Suprapubic skin (tissue), 4 donors: Measurements from ENCODE around the gene SLC2A1. TPM values are rescaled to one million over a fixed set of nuclear protein-coding genes. Genes with fewer than 3 reads are reported as not detected.

Experiments
- DNase-seq, 2 donors: peaks; one replicate each; pipeline ENCODE4 v3.0.0-alpha.2; 2019; ENCODE audit warnings: low spot score in 2 of 2
- H3K27ac ChIP-seq: fragments of 200-600 bp; sonication (generic); one replicate; pipeline ENCODE4 v1.5.1; 2019
- H3K27me3 ChIP-seq: fragments of 200-600 bp; sonication (generic); one replicate; pipeline ENCODE4 v1.5.1; 2019
- H3K36me3 ChIP-seq: fragments of 200-600 bp; sonication (generic); one replicate; pipeline ENCODE4 v1.5.1; 2019
- H3K4me1 ChIP-seq: fragments of 200-600 bp; sonication (generic); one replicate; pipeline ENCODE4 v1.5.1; 2019
- H3K4me3 ChIP-seq: fragments of 200-600 bp; sonication (generic); one replicate; pipeline ENCODE4 v1.5.1; 2019; ENCODE audit warnings: mild to moderate bottlenecking
- H3K9me3 ChIP-seq: fragments of 200-600 bp; sonication (generic); one replicate; pipeline ENCODE4 v1.5.1; 2019
- CTCF ChIP-seq, 2 donors: fragments of 200-600 bp in 1 of 2; fragments of 450-650 bp in 1 of 2; sonication (generic) in 1 of 2; IDR thresholded peaks; one replicate each; pipeline ENCODE4 v1.5.1; 2016 to 2019; ENCODE audit warnings: antibody characterized with exemption in 2 of 2, mild to moderate bottlenecking in 1 of 2, moderate library complexity in 1 of 2
- EP300 ChIP-seq: sonication (generic); formaldehyde crosslinking; IDR thresholded peaks from one replicate; pipeline ENCODE4 v1.6.1; 2017; ENCODE audit warnings: antibody characterized with exemption
- POLR2A ChIP-seq, 2 donors: fragments of 450-650 bp; IDR thresholded peaks; one replicate each; pipeline ENCODE4 v1.6.1; 2017; ENCODE audit warnings: antibody characterized with exemption in 2 of 2, mild to moderate bottlenecking in 2 of 2, moderate library complexity in 2 of 2
- POLR2AphosphoS5 ChIP-seq, 3 donors: sonication (generic); formaldehyde crosslinking; IDR thresholded peaks; one replicate each; pipeline ENCODE4 v1.6.1; 2017; ENCODE audit warnings: antibody characterized with exemption in 3 of 3
- WGBS: methylation state at CpG from one replicate; pipeline ENCODE4 v1.1.5; 2018; 5-methylcytosine and 5-hydroxymethylcytosine counted together
- total RNA-seq, 4 donors: library from RNA; depleted of rRNA; stranded (reverse); fragments of >200 nt; gene quantifications; one replicate each; pipeline ENCODE4 v1.1.0, GENCODE V29; 2016

Gene SLC2A1
- total RNA-seq, 4 donors from 2014 or later = 466 to 1,239 (median 686) TPM

GRCh38 chr1:42933610-42934491 is 24.8 kb downstream of the SLC2A1 start:
- Histone ChIP-seq H3K4me1 (peaks cover 81% of the 10 kb centered on the region), H3K27ac (peak overlapping the region; percentile 75), H3K27me3 (no peaks in the 10 kb centered on the region), H3K36me3 (peaks cover 22% of the 10 kb centered on the region), H3K9me3 (no peaks in the 10 kb centered on the region), H3K4me3 (no peak overlapping the region)
- no peak for TF ChIP-seq CTCF (IDR thresholded peaks at IDR 0.05)
- peak; percentile 39 to 69 for DNase-seq
- 68% methylated on average over 9 of the region's 9 CpGs for WGBS

GRCh38 chr1:42933060-42933586 is 25.5 kb downstream of the SLC2A1 start:
- peaks cover 74% of the 10 kb centered on the region for H3K4me1 ChIP-seq

GRCh38 chr1:42932442-42932941 is 26.2 kb downstream of the SLC2A1 start:
- H3K4me1 ChIP-seq = peaks cover 68% of the 10 kb centered on the region
- 45% methylated on average over 5 of the region's 5 CpGs for WGBS
- H3K4me3 ChIP-seq = no peak overlapping the region
- no peaks in the 10 kb centered on the region for H3K27me3 ChIP-seq
- TF ChIP-seq CTCF (IDR thresholded peaks at IDR 0.05) (no peak), POLR2AphosphoS5 (IDR thresholded peaks at IDR 0.05) (no peak), EP300 (no peak), POLR2A (IDR thresholded peaks at IDR 0.05) (no peak)
- peaks cover 35% of the 10 kb centered on the region for H3K36me3 ChIP-seq
- DNase-seq = peak in 1 of 2 donors; percentile 54
- peak overlapping the region; percentile 75 for H3K27ac ChIP-seq
- H3K9me3 ChIP-seq = no peaks in the 10 kb centered on the region

More at GRCh38 chr1:42933060-42933586, 25.5 kb downstream of the SLC2A1 start:
- peak overlapping the region; percentile 75 for H3K27ac ChIP-seq
- WGBS = 79% methylated on average over 5 of the region's 5 CpGs
- peak; percentile 15 to 37 for DNase-seq
- no peaks in the 10 kb centered on the region for H3K9me3 ChIP-seq
- H3K27me3 ChIP-seq = no peaks in the 10 kb centered on the region
- H3K36me3 ChIP-seq = peaks cover 29% of the 10 kb centered on the region
- no peak overlapping the region for H3K4me3 ChIP-seq
- no peak for TF ChIP-seq CTCF (IDR thresholded peaks at IDR 0.05)
- no peak for TF ChIP-seq POLR2AphosphoS5 (IDR thresholded peaks at IDR 0.05)
- TF ChIP-seq EP300 = no peak
- TF ChIP-seq POLR2A (IDR thresholded peaks at IDR 0.05) = no peak

GRCh38 chr1:42931911-42932422 is 26.7 kb downstream of the SLC2A1 start:
- peaks cover 41% of the 10 kb centered on the region for H3K36me3 ChIP-seq
- H3K4me1 ChIP-seq = peaks cover 63% of the 10 kb centered on the region
- 40% methylated on average over 2 of the region's 11 CpGs for WGBS
- H3K27ac ChIP-seq = peak overlapping the region; percentile 75
- no peaks in the 10 kb centered on the region for H3K9me3 ChIP-seq
- peak; percentile 79 to 81 for DNase-seq
- H3K4me3 ChIP-seq = no peak overlapping the region
- no peaks in the 10 kb centered on the region for H3K27me3 ChIP-seq
- TF ChIP-seq CTCF (IDR thresholded peaks at IDR 0.05) (no peak), POLR2AphosphoS5 (IDR thresholded peaks at IDR 0.05) (peak in 2 of 3 donors; percentile 12 to 53), EP300 (no peak), POLR2A (IDR thresholded peaks at IDR 0.05) (no peak)

- H3K27ac ChIP-seq = peak overlapping the region; percentile 75
These were observed 27.5 kb downstream of the SLC2A1 start for GRCh38 chr1:42931108-42931539.

More at GRCh38 chr1:42931108-42931539, 27.5 kb downstream of the SLC2A1 start:
- Histone ChIP-seq H3K4me1 (peaks cover 54% of the 10 kb centered on the region), H3K27me3 (no peaks in the 10 kb centered on the region), H3K9me3 (no peaks in the 10 kb centered on the region), H3K36me3 (peaks cover 49% of the 10 kb centered on the region), H3K4me3 (no peak overlapping the region)
- no peak for TF ChIP-seq POLR2AphosphoS5 (IDR thresholded peaks at IDR 0.05)
- TF ChIP-seq CTCF (IDR thresholded peaks at IDR 0.05) = peak; percentile 36 to 45
- TF ChIP-seq EP300 = no peak
- DNase-seq = peak; percentile 59 to 66
- WGBS = 78% methylated on average over 7 of the region's 7 CpGs
